Keratinocyte (primary cell): ENCODE measurements around the gene WNT3.

Source experiments
- CTCF ChIP-seq, 3 experiments: IDR thresholded peaks in 1 of 3; conservative IDR thresholded peaks in 1 of 3; optimal IDR thresholded peaks in 1 of 3; 2 replicates in 2 of 3; 3 replicates in 1 of 3; pipeline versions ENCODE3 to v1.5.1; 2011; ENCODE audit warnings: low read length in 3 of 3, mild to moderate bottlenecking in 3 of 3, moderate library complexity in 2 of 3, control low read depth in 1 of 3, inconsistent platforms in 1 of 3; ENCODE audit not compliant: insufficient read depth in 2 of 3; ENCODE audit errors: extremely low read depth in 1 of 3
- EZH2 ChIP-seq: IDR thresholded peaks from one replicate; pipeline ENCODE4 v1.6.1; 2012; ENCODE audit warnings: inconsistent platforms, mild to moderate bottlenecking, low read length, moderate library complexity

GRCh38 chr17:46789610-46790009 is 28.9 kb downstream of the WNT3 start:
- TF ChIP-seq EZH2 (no peak), CTCF (optimal IDR thresholded peaks at IDR 0.05 in 1 of 3, IDR thresholded peaks at IDR 0.05 in 1 of 3, conservative IDR thresholded peaks at IDR 0.05 in 1 of 3; ENCODE audit: extremely low read depth in 1 of 3, insufficient read depth in 2 of 3, low read length in 3 of 3) (no peak)
